ENCODE results near the gene CCSER2. TPM values are rescaled to one million over a fixed set of nuclear protein-coding genes. Genes with fewer than 3 reads are reported as not detected.

CCSER2 gene
- total and polyA plus RNA-seq, 2 experiments from 2014 or later = 30.6 to 76.8 TPM

DNA sequence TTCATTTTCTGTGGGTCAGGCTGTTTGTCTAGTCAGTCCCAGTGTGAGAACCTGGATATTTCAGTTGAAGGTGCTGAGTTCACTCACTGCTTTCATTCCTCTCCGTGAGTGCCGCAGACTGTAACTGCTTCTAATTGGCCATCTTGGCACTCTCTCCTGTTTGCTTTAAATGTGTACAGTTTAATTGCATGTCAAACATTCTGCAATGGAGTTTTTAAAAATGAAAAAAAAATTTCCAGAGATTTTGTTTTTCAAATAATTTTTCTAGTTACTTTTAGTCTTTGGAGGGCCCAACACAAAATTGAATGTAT, 87.8 kb downstream of the CCSER2 start:
- in situ Hi-C loops (cut with MboI) = no loop called here
- no peaks in the 10 kb centered on the region for H3F3A ChIP-seq (ENCODE audit: insufficient read depth)

GRCh38 chr10:84423719-84424118, 95.3 kb downstream of the CCSER2 start:
- H4K20me1 ChIP-seq (ENCODE audit: insufficient read depth) = no peaks in the 10 kb centered on the region
- H3K9ac ChIP-seq = peak overlapping the region; percentile 87
- no peaks in the 10 kb centered on the region for H3K9me2 ChIP-seq (ENCODE audit: insufficient read depth)
- in situ Hi-C loops (cut with MboI) = no loop called here
- peak overlapping the region; percentile 91 for H3K4me2 ChIP-seq (ENCODE audit: unreplicated experiment)
- peaks cover 6% of the 10 kb centered on the region; the same call in 1 of the 2 replicates for H3K36me3 ChIP-seq (ENCODE audit: low read depth)
- whole genome bisulfite sequencing, 2 experiments (ENCODE audit: low coverage in 1 of 2, low lambda C conversion rate in 2 of 2, missing lambda C conversion rate in 2 of 2) = 100% methylated on average over 1 of the region's 1 CpG
- DNase-seq = peak; percentile 46
- H3K79me2 ChIP-seq (ENCODE audit: insufficient read depth) = peaks cover 63% of the 10 kb centered on the region
- H3K9me3 ChIP-seq (ENCODE audit: low read depth) = no peaks in the 10 kb centered on the region
- H3F3A ChIP-seq (ENCODE audit: insufficient read depth) = peaks cover 28% of the 10 kb centered on the region
- no peak overlapping the region for H3K4me3 ChIP-seq
- no peaks in the 10 kb centered on the region for H3K27me3 ChIP-seq (replicated peaks; ENCODE audit: insufficient read depth)
- H3K4me1 ChIP-seq (ENCODE audit: insufficient read depth) = peaks cover 36% of the 10 kb centered on the region
- peak overlapping the region; percentile 92 for H3K27ac ChIP-seq
- TF ChIP-seq EZH2phosphoT487 (IDR thresholded peaks at IDR 0.05; ENCODE audit: insufficient read depth, low read depth) (no peak), EZH2 (IDR thresholded peaks at IDR 0.05; ENCODE audit: insufficient read depth, poor library complexity, severe bottlenecking) (no peak)
- H2AFZ ChIP-seq = no peak overlapping the region

More for the DNA sequence above, 87.8 kb downstream of the CCSER2 start:
- Histone ChIP-seq H3K36me3 (ENCODE audit: low read depth) (peaks cover 6% of the 10 kb centered on the region; the same call in 1 of the 2 replicates), H3K4me2 (ENCODE audit: unreplicated experiment) (no peak overlapping the region), H3K4me3 (no peak overlapping the region), H3K9me2 (ENCODE audit: insufficient read depth) (no peaks in the 10 kb centered on the region), H3K9me3 (ENCODE audit: low read depth) (peaks cover 9% of the 10 kb centered on the region), H3K4me1 (ENCODE audit: insufficient read depth) (no peaks in the 10 kb centered on the region), H2AFZ (no peak overlapping the region), H3K27ac (no peak overlapping the region), H3K9ac (no peak overlapping the region), H4K20me1 (ENCODE audit: insufficient read depth) (no peaks in the 10 kb centered on the region), H3K79me2 (ENCODE audit: insufficient read depth) (peaks cover 76% of the 10 kb centered on the region), H3K27me3 (replicated peaks; ENCODE audit: insufficient read depth) (no peaks in the 10 kb centered on the region)
- no peak for TF ChIP-seq EZH2phosphoT487 (IDR thresholded peaks at IDR 0.05; ENCODE audit: insufficient read depth, low read depth)
- no peak for TF ChIP-seq EZH2 (IDR thresholded peaks at IDR 0.05; ENCODE audit: insufficient read depth, poor library complexity, severe bottlenecking)
- WGBS, 2 experiments (ENCODE audit: low coverage in 1 of 2, low lambda C conversion rate in 2 of 2, missing lambda C conversion rate in 2 of 2) = 94 to 97% methylated on average over 2 of the region's 2 CpGs
- no peak for DNase-seq

DNA sequence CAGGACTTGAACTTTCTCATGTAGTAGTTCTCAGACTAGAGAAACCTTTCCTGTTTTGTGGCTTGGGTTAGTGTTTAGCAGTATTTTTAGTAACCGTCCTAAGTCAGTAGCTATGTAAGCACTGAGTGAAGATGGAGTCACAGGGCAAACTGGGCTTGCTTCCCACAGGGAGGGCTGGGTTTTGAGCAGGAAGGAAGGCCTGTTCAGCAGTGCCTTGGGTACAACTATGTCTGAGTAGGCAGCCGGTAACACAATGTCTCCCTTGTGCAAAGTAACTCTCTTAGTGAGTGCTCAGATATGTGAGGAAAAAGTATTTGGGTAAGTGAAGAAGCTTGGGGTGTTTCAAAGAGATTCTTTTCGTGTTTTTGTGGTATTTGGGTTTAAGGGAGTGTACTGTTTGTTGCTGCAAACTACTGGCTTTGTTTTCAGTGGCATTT, 96.4 kb downstream of the CCSER2 start:
- in situ Hi-C loops (cut with MboI) = no loop called here

GRCh38 chr10:84427903-84428650, 99.7 kb downstream of the CCSER2 start:
- H3K36me3 ChIP-seq (ENCODE audit: low read depth) = no peaks in the 10 kb centered on the region
- no peak overlapping the region for H2AFZ ChIP-seq
- no peak overlapping the region for H3K9ac ChIP-seq
- WGBS, 2 experiments (ENCODE audit: low coverage in 1 of 2, low lambda C conversion rate in 2 of 2, missing lambda C conversion rate in 2 of 2) = 100% methylated on average over 5 of the region's 5 CpGs
- no peak for TF ChIP-seq EZH2phosphoT487 (IDR thresholded peaks at IDR 0.05; ENCODE audit: insufficient read depth, low read depth)
- no peak for TF ChIP-seq EZH2 (IDR thresholded peaks at IDR 0.05; ENCODE audit: insufficient read depth, poor library complexity, severe bottlenecking)
- DNase-seq = no peak
- no peaks in the 10 kb centered on the region for H3K27me3 ChIP-seq (replicated peaks; ENCODE audit: insufficient read depth)
- no peaks in the 10 kb centered on the region; the same call in 1 of the 2 replicates for H4K20me1 ChIP-seq (ENCODE audit: insufficient read depth)
- H3K9me3 ChIP-seq (ENCODE audit: low read depth) = no peaks in the 10 kb centered on the region
- no peak overlapping the region for H3K4me3 ChIP-seq
- H3K79me2 ChIP-seq (ENCODE audit: insufficient read depth) = peaks cover 87% of the 10 kb centered on the region
- H3K9me2 ChIP-seq (ENCODE audit: insufficient read depth) = no peaks in the 10 kb centered on the region
- no peak overlapping the region for H3K27ac ChIP-seq
- H3K4me2 ChIP-seq (ENCODE audit: unreplicated experiment) = no peak overlapping the region
- H3K4me1 ChIP-seq (ENCODE audit: insufficient read depth) = peaks cover 41% of the 10 kb centered on the region
- H3F3A ChIP-seq (ENCODE audit: insufficient read depth) = peaks cover 24% of the 10 kb centered on the region
- in situ Hi-C loops (cut with MboI) = no loop called here

More for the DNA sequence above, 96.4 kb downstream of the CCSER2 start:
- H3K9ac ChIP-seq = peak overlapping the region; percentile 87
- DNase-seq = peak; percentile 96
- no peaks in the 10 kb centered on the region for H3K27me3 ChIP-seq (replicated peaks; ENCODE audit: insufficient read depth)
- no peak for TF ChIP-seq EZH2phosphoT487 (IDR thresholded peaks at IDR 0.05; ENCODE audit: insufficient read depth, low read depth)
- TF ChIP-seq EZH2 (IDR thresholded peaks at IDR 0.05; ENCODE audit: insufficient read depth, poor library complexity, severe bottlenecking) = no peak
- peak overlapping the region; percentile 77 for H2AFZ ChIP-seq
- H3K27ac ChIP-seq = peak overlapping the region; percentile 92
- peaks cover 67% of the 10 kb centered on the region for H3K79me2 ChIP-seq (ENCODE audit: insufficient read depth)
- H3K36me3 ChIP-seq (ENCODE audit: low read depth) = 0 out of 2 replicates have a peak, but pooled peaks cover under 1% of the 10 kb centered on the region
- H3K4me3 ChIP-seq = peak overlapping the region; percentile 70
- peaks cover 28% of the 10 kb centered on the region for H3F3A ChIP-seq (ENCODE audit: insufficient read depth)
- H4K20me1 ChIP-seq (ENCODE audit: insufficient read depth) = no peaks in the 10 kb centered on the region
- no peaks in the 10 kb centered on the region for H3K9me2 ChIP-seq (ENCODE audit: insufficient read depth)
- no peaks in the 10 kb centered on the region for H3K9me3 ChIP-seq (ENCODE audit: low read depth)
- 0% methylated on average over 3 of the region's 3 CpGs for WGBS, 2 experiments (ENCODE audit: low coverage in 1 of 2, low lambda C conversion rate in 2 of 2, missing lambda C conversion rate in 2 of 2)
- H3K4me1 ChIP-seq (ENCODE audit: insufficient read depth) = peaks cover 42% of the 10 kb centered on the region
- H3K4me2 ChIP-seq (ENCODE audit: unreplicated experiment) = peak overlapping the region; percentile 91
